GM19238 (cell line): ENCODE results near the gene CARHSP1.
A peak's percentile ranks its signal among the peaks of the same experiment; 100 is the strongest.
"Not testable (repeated sequence)": the region's sequence is repeated elsewhere in the genome, so short reads cannot be mapped to it uniquely, and the experiment has no call there.

Experiments used
- DNase-seq: peaks from one replicate; pipeline ENCODE4 v3.0.0; 2011; ENCODE audit warnings: low spot score; ENCODE audit not compliant: insufficient read length

Gene CARHSP1

DNA sequence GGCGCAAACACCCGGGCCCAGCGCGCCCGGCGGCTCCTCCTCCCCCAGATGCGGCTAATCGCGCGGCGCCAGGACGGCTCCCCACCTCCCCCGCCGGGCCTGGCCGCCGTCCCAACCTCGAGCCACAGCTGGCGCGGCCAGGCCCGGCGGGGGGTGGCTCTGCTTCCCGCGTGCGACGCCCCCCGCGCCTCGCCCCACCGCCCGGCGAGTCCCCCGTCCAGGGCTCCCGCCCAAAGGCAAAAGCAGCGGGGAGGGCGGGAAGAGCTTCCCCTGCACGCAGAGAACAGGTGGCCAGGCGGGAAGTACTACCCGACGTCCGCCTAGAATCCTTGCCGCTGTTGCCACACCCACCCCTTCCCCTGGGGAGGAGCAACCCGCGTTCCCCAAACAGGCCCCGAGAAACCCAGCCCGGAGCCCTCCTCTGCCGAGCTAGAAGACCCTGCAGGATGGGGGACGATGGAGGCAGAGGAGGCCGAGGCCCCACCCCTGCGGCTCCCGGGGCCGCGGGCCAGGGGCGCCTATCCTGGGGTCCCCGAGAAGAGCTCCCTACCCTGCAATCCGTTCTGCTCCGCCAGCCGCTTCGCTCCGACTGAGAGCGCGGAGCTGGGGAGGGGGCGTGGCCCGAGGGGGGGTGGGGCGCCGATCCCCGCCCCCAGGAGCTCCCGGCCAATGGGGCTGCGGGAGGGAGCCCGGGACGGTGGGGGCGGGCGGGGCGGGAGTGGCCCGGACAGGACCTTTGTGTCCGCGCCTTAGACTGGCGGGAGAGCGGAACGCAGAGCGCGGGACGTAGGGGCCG is at the start of gene CARHSP1:
Gene CARHSP1, minus strand, starts transcription at position 591 of the 796 bp plus-strand sequence. CDS start 9,678 bp downstream, outside the sequence.
- peak; percentile 93 for DNase-seq

DNA sequence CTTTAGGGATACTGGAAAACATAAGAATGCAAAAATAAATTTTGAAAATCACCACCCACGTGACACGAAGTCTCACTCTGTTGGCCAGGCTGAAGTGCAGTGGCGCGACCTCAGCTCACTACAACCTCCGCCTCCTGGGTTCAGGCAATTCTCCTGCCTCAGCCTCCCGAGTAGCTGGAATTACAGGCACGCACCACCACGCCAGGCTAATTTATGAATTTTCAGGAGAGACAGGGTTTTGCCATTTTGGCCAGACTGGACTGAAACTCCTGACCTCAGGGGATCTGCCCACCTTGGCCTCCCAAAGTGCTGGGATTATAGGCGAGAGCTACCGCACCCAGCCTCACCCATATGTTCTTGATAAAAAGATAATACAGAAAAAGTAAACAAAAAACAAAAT is 48.5 kb upstream of the CARHSP1 start:
- not testable (repeated sequence) for DNase-seq

DNA sequence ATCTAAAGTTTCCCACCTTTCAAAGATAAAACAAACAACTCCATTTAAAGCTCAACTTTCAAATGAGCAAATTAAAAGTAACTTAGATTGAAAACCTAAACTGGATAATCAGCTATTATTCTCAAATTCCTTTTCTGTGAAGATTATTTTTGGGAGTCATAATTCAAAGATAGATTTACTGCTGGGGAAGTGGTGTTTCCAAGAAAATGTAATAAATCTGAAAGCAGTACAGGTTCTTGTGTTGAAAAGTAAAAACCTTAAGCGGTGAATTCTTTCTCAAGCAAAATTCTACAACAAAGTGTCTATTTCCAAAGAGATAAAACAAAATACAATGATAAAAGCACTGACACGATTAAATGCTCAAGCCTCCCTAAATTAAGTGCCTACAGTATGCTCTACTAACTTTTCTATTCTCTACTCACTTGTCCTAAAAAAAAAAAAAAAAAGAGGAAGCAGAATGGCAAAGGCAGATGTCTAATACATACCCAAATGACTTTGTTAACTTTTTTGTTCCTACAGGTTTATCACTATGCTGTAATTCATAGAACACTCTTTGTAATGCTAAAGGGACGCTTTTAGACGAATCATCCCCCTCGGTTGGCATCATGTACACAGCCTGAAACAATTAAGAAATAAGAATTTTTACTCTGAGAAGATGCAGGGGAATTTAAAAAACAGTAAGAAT is 47.9 kb upstream of the CARHSP1 start:
- no peak for DNase-seq

DNA sequence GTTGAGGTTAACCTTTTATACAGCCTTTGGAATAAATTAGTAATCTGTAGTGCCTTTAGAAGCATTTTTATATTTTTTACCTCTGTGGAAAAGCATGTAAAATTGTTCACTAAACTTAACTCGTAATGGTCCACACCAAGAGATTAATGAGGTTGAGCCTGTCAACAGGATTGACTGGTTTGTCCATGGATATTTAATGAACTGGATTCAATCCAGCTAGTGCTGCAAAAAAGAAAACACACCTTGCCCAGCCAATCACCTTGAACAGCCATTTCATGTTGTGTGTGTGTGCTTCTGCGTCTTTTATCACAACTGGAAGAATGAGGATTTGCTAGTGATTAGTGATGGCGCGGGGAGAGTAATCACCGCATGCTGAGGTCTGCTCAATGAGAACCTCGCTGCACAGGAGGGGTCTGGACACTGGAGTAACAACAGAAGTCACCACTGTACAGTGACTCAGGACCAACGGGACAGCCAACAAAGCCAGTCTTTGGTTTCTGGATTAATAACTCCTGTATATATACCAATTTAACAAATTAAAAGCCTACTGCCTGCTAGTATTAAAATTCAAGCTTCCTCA is 47.0 kb upstream of the CARHSP1 start:
- DNase-seq: no peak

DNA sequence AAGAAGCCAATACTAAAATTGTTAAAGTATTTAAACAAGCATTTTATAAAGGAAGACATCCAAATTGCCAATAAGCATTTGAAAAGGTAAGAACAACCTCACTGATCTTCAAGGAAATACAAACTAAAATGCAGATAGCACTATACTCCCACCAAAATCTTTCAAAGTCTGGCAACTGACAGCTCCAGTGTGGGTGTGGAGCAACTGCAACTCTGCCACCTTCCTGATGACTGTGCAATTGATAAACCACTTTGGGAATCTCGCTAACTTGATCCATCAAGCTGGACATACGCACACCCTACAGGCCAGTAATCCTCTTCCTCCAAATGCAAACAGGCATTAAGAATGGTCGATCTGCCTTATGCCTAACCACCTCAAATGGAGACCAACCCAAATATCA is 45.3 kb upstream of the CARHSP1 start:
- DNase-seq: no peak

DNA sequence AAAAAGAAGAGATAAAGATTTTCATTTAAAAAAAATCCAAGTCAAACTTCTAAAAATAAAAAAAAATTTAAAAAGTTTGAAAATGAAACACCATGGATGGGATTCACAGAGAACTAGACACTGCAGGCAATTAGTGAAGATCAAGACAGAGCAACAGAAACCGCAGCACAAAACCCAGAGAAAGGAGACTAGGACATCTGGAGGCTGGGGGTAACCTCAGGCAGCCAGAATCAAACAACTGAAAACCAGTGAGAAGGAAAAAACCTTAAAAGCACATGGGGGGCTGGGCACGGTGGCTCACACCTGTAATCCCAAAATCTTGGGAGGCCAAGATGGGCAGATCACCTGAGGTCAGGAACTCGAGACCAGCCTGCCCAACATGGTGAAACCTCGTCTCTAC is 44.0 kb upstream of the CARHSP1 start:
- no peak for DNase-seq

DNA sequence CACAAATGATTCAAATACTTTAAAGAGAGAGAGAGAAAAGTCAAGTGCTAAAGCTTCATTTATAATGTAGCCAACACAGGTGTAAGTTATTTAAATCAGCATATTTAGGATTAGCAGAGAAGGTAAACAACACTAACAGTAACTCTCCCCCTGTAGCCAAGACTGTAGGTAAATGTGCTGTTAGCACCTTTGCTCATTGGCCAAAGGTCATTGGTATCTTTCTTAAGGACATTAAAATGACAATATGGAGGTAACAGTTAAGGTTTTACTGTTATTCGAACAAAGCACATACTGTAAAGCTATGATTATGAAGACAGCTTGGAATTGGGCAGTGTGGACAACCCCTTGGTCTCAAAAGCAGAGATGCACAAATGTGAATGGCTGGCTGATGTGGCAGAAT is 42.0 kb upstream of the CARHSP1 start:
- no peak for DNase-seq

DNA sequence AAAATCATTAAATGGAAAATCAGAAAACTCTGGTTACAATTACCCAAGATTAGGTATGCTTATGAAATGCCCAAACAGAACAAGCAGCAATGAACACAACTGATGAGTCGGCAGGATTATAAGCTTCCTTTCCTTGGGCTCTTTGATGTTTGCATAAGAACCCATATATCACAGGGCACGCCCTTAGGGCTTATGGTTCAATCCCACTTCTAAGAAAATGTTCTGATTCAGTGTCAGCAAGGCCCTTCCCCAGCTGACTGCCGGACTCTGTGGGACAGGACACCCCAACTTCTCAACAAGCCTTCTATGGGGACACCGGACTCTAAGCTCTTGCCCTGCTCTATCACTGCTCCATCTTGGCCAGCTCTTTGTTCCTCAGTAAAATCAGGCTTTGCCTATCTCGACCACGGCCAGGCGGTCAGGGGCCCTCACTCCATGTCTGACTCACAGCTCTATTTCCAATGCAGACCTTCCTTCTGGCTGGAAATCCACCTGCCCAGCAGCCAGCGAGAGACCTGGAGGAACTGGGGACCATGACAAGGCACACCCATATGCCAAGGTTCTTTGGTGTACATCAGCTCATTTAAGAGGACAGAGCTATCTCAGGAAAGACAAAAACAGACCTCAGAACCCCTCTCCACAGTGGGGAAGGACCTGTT is 40.1 kb upstream of the CARHSP1 start:
- no peak for DNase-seq

DNA sequence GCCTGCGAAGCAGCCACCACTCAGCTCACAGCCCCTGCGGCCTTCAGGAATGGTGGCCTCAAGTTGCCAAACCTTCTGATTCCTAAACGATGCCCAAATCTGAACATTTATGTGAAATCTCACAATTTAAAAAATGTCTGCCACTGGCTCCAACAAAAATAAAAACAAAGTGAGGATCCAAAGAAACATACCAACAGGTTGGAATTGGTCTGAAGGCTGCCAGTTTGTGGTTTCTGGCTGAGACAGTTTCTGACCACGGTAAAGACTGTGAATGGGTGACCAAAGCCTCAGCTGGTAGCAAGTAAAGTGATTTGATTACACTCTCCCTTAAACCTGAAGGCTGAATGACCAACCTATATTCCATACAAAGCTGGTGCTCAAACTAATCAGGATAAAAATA is 38.3 kb upstream of the CARHSP1 start:
- no peak for DNase-seq

DNA sequence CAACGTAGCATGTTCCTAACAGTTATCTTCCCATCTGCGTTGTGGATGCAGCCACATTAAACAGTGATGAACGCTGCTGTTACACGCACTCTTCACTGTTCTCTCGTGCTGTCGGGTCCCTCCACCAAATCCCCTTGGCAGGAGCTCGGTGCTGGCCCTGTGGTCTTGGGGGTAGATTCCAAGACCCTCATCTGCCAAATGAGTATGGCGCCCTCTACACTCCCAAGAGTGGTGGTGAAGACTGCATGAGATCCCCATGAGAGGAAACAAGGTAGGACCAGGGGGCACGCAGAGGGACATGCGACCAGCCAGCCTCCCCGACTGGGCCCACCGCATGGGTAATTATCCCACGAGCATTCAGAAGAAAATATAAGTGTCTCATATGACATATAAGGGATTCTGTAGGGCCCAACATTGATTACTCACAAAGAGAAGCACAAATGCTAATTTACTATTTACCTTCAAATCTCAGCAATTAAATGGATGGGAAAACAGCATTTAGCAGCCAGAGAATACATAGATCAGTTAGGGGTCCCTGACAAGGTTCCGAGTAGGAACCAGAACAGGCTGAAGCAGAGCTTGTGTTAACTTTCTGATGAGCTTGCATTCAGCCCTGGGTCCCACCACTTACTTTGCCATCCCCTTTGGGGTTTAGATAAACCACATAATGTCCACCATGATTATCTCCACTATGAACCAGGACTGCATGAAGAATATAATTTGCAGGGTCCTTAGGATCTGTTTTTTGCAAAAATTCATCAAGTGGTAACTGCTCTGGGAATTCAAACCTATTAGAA is 37.2 kb upstream of the CARHSP1 start:
- DNase-seq: no peak

DNA sequence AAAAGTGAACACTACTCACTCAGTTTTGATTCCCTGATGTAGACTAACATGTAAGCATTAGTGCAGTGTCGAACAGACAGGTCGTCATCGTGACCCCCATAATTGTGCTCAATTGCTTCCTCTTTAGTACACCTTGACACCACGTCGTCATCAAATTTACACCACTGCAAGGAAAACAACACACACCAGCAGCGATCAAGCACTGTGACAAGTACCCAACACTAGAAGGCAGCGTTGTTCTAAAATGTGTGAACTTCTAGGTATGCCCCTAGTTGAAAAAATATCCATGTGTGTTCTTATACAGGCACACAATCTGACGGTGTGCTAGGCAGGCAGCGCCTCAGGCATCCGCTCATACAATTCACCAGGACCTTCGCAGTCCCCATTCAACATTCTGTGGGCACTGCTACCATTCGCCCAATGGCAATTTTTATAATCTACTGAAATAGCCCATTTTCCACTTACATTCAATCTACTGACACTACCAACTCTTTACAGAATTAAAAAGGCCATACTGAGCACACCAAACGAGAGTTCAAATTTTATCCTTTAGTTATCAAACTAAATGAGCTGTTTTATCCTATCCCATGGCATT is 36.5 kb upstream of the CARHSP1 start:
- no peak for DNase-seq

DNA sequence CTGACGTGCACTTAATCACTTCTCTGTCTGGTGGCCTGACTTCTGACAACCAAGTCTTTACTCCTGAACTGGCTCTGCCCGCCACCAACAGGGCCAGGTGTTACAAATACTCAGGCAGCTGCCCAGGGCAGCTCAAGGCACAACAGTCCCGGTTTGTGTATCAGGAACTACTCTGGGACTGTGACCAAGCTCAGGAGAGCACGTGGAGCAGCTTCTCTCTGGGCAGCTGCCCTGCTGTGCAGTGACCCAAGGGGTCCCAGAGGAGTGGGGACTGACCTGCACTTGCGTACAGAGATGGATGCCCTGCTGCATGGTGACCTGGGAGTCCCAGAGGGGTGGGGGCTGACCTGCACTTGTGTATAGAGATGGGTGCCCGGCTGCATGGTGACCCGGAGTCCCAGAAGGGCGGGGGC is 35.2 kb upstream of the CARHSP1 start:
- DNase-seq: no peak

DNA sequence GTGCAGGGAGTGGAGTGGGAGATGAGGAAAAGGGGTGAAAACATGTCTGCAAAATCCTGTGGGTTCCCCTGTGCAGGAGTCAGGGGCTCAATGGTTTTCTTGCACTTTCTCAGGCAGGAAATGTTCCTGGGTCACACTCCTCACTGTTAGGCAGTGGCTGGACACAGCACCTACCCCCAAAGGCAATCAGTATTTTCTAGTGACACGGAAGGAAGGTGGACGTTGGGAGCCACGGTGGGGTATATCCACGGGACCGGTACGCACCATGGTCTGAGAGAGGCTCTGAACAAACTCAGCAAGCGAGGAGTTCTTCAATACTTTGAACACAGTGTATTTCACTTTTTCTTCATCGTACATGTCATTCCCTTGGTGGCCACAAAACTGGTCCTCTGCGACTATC is 34.2 kb upstream of the CARHSP1 start:
- no peak for DNase-seq

DNA sequence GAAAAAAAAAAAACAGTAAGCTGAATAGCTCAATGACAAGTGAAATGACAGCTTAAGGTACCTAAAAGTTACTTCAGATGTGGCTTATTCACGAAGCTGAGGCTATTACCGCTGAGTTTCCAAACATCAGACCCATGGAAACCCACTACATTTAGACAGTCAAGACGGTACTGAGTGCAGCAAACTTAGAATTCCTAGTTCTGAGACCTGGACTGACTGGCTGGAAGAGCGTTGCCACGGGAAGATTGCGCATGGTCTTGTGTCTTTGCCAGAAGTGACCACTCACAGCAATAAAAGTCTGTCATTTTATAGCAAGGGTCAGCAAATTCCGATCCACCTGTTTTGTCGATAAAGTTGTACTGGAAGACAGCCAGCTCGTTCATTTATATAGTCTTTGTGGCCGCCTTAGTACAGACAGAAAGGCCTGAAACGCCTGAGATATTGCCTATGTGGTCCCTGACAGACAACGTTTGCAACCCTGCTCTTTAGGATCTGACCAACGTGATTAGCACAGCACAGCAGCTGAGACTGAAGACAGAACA is 32.6 kb upstream of the CARHSP1 start:
- no peak for DNase-seq

DNA sequence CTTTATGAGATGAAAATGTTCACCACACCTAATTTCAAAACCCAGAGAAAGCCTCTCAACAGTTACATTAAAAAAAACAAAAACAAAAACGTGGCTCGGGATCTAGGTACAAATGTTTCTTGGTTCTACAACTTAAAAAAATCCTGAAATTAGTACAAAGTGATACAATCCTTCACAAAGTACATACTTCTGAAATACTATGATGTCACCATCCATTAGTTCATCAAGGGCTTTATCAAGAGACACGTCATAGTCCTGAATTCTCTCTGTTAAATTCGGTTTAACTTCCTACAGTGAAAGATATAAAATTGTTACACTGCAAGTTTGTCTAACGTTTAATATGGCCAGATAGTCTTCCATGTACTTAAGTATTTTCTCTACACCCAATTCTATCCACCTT is 31.5 kb upstream of the CARHSP1 start:
- DNase-seq: no peak

DNA sequence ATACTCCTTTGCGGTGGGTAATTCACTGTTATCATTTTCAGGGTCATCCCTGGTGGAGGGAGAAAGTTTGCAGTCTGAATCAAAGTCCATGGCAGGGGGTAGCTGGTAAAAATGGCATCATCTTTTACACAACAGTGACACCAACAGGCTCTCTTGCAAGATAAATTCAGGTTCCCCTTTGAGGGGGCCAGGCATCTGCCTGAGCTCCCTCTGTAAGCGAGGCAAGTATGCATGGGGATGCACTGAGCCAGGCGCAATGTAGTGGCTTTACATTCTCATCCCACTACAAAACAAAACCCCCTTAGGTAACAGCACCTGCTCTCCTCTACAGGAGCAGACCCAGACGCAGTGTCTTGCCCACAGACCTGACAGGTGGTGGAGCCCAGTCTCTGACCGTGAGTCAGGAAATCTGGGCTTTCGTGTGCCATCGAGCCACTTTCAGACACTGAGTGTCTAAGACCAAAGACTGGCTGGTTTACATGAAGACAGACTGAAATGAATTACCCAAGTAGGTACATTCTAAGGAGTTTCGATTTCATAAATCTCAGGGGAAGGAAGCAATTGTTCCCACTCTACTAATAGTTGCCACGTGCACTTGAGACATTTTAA is 31.0 kb upstream of the CARHSP1 start:
- DNase-seq: no peak

DNA sequence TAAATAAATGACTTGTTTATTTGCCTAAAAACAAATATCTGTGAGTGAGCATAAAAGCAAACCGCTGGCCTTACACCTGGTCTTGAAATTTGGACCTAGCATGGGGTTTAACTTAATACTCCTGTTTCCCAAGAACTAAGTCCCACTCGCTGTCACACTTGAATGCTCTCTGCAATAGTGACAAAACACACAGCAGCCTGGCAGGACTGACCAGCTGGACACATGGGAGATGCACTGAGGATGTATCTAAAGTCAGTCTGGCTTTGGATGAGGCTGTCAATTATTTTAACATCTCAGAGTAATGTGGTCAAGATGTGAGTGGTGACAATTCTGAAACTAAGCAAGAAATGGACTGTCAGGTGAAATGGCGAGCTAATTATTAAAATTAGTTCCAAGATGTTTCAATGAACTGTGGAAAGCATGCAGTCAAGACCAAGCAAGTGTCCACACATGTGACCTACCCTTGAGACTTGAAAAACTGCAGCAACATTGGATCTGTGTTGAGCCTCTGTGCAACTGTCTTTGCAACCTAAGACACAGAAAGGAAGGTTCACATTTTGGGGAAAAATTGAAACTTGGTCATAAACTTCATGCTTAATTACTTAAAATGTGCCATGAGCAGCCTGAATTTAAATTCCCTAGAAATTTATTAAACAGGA is 30.0 kb upstream of the CARHSP1 start:
- DNase-seq: no peak

DNA sequence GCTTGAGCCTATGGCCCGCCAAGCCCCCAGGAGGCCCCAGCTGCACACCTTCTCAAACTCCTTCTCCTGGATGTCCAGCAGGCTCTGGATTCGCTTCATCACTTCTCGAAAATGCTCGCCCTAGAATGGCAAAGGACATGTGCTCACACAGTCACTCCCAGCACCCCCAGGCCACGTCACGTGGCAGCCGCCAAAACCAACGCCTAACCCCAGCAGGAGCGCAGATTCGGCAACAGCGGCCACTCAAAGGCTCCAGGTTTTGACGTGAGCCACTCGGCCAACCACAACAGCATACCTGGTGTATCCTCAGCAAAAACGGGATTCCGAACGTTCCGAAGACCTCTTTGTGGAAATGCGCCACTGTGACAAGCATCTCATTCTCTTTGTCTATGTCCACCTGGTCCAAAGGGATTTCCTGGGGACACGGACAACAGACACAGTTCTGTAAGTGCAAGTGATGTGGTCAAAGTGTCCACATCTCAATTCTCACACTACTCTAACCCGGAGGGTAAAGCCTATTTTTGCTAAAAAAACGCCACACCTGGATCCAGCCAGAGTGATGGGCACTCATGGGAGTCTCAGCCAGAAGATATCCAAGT is 26.0 kb upstream of the CARHSP1 start:
- no peak for DNase-seq

DNA sequence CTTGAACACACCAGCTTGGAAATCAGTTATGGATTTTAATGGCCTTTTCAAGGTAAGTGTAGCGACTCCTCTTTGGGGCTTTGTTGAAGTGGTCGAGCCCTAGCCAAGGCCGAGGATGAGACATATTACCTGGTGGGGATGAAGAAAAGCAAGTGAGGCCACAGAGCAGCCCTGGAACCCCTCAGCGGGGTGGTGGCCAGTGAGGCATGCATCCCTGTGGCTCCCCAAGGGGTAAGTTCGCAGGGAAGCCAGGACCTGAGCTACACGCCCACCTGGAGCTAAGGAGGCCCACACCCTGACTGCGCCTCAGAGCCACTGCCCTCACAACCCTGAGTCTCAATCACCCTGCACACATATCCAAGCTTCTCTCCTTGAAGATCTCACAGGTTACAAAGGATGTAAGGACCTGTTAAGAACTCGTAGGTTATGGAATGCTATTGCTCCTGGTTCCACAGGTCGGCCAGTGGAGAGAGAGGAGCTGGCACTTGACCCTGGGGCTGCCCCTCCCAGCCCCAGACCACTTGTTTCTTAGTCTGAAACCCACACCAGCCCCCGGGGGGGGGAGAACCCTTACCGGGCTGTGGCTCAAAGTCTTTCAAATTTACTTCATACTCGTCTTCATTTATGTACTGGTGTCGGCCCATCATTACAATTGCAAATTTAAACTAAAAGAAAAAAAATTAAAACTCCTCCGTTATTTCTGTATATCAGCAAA is 25.3 kb upstream of the CARHSP1 start:
- DNase-seq: no peak
